Naive thymus-derived CD8-positive, alpha-beta T cell (primary cell): ENCODE measurements around the gene FBXO3. TPM values are rescaled to one million over a fixed set of nuclear protein-coding genes. Genes with fewer than 3 reads are reported as not detected.

Experiments used
- ATAC-seq, 2 donors: fragments of 150-1000 bp; cut with Tn5 transposase in 1 of 2; sonication (Bioruptor Pico), chemical (Tn5 transposase) in 1 of 2; 1 replicate in 1 of 2; 2 replicates in 1 of 2; pipeline ENCODE4 v1.10.0; 2021; ENCODE audit warnings: mild to moderate bottlenecking in 2 of 2, moderate library complexity in 2 of 2
- POLR2A ChIA-PET: fragments of 350-600 bp; sonication (Branson Sonifier 250); formaldehyde crosslinking; loops from one replicate; lab custom pipeline; 2021; ENCODE audit warnings: antibody characterized with exemption; lab: Charles Lee
- DNase-seq, 10 donors: peaks; one replicate each; pipeline versions ENCODE4 v3.0.0 to v3.0.0-alpha.2; 2020 to 2022
- H3K27ac Mint-ChIP-seq, 10 donors: one replicate each; pipeline ENCODE4 v1.8.0; 2020 to 2022; ENCODE audit warnings: mild to moderate bottlenecking in 10 of 10, mixed read lengths in 10 of 10, moderate library complexity in 4 of 10, inconsistent platforms in 1 of 10
- H3K27me3 Mint-ChIP-seq, 5 donors: one replicate each; pipeline ENCODE4 v1.8.0; 2021 to 2022; ENCODE audit warnings: mixed read lengths in 5 of 5
- H3K36me3 Mint-ChIP-seq, 3 donors: one replicate each; pipeline ENCODE4 v1.8.0; 2020 to 2022; ENCODE audit warnings: mixed read lengths in 3 of 3, mild to moderate bottlenecking in 2 of 3, inconsistent platforms in 1 of 3
- H3K4me1 Mint-ChIP-seq, 4 donors: one replicate each; pipeline ENCODE4 v1.8.0; 2021 to 2022; ENCODE audit warnings: mixed read lengths in 4 of 4
- H3K4me3 Mint-ChIP-seq, 10 donors: one replicate each; pipeline ENCODE4 v1.8.0; 2020 to 2022; ENCODE audit warnings: mild to moderate bottlenecking in 10 of 10, mixed read lengths in 10 of 10, moderate library complexity in 6 of 10, inconsistent platforms in 1 of 10
- H3K9me3 Mint-ChIP-seq, 9 donors: one replicate each; pipeline ENCODE4 v1.8.0; 2020 to 2022; ENCODE audit warnings: mixed read lengths in 9 of 9, mild to moderate bottlenecking in 3 of 9, inconsistent platforms in 1 of 9, moderate library complexity in 1 of 9
- polyA plus RNA-seq, 3 donors: library from polyadenylated mRNA; unstranded; fragments of 300-500 nt; fragmentation: Illumina TruSeq; gene quantifications; one replicate each; pipeline ENCODE4 v1.2.3, GENCODE V29; 2021
- total RNA-seq, 8 experiments: library from RNA in 2 of 8; stranded (reverse) in 2 of 8; gene quantifications; one replicate each; pipeline ENCODE4 v1.2.3 and lab custom pipeline; 2021 to 2026

Gene FBXO3
- total and polyA plus RNA-seq, 5 experiments from 2014 or later, result 23.6 to 52.1 (median 25.5) TPM

DNA sequence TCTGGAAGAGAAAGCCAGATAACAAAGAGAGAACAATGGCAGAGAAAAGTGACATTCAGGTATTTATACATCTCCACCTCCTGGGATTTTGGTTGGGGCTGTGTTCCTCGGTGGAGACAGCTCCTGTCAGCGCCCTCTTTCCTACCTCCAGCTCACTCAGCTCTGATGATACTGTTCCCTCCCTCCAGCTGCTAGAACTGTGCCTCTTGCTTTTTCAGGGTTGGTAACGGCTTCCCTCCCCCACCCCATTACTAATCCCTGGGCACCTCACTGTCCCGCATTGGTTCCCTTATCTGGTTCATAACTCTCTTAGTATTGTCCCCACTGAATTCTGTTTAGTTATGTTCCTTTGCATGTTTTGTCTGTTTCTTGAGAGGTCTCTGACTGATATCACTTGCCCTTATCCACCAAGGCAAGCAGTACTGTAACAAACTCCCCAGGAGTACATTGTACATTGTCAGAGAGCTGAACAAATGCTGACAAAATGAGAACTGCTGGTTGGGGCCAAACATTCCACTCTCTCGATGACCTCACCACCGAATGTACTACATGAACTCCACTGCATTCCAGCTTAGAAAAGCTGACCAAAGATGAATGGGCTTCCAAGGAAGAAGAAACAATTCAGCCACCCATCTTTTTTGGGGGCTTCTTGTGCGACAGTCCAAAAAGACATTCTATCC is 5.7 kb upstream of the FBXO3 start:
- H3K27me3 Mint-ChIP-seq, result peaks cover 11 to 70% (median 37%) of the 10 kb centered on the region in 5 donors
- ATAC-seq (no peak), DNase-seq (no peak)
- H3K27ac Mint-ChIP-seq, result peak overlapping the region in 3 of 10 donors; percentile 1 to 35 (median 1)
- peaks cover 2 to 5% (median 2%) of the 10 kb centered on the region in 3 donors for H3K36me3 Mint-ChIP-seq
- POLR2A ChIA-PET, result no interaction called here
- no peaks in the 10 kb centered on the region for H3K9me3 Mint-ChIP-seq
- H3K4me3 Mint-ChIP-seq, result no peak overlapping the region
- peaks cover 6 to 11% (median 8%) of the 10 kb centered on the region in 4 donors for H3K4me1 Mint-ChIP-seq

DNA sequence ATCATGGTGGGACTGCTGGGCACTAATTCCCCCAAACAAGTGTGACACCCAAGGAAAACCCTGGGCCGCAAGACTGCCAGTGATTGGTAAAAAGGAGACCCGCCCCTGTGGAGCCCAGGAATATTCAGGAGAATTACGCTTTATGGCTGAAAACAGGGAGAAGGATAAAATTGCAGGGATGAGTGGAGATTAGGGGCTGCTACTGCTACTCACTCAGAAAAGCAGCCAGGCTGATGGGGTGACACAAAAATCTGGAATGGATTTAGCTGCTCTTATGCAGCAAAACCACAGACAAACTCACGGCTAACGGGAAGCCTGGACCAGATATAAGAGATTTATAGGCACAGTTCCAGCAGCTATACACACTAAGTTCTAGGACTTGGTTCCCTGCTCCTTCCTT is 4.4 kb upstream of the FBXO3 start:
- DNase-seq (no peak), ATAC-seq (no peak)
- Mint-ChIP-seq H3K27ac (no peak overlapping the region), H3K4me1 (peaks cover 10 to 18% (median 13%) of the 10 kb centered on the region in 4 donors), H3K9me3 (no peaks in the 10 kb centered on the region), H3K36me3 (peaks cover 2 to 5% (median 2%) of the 10 kb centered on the region in 3 donors), H3K4me3 (no peak overlapping the region), H3K27me3 (peaks cover 11 to 57% (median 33%) of the 10 kb centered on the region in 5 donors)
- POLR2A ChIA-PET, result no interaction called here

DNA sequence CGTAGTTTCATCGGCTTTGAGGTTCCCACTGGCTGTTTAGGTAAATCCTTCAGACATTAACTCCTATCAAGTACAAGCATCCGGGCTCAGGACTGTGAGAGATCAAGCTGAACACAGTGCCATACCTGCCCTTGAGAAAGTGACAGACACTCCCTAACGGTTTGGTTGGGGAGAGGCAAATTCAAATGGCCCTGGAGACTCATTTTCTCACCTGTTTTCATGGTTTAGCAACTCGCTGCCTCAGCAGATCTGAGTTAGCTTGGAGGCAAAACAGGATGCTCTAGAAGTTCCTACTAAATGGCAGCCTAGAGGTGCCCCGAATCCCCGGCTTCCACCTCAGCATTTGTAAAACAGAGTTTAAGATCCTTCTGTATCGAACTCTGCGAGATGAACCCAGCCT is 3.6 kb upstream of the FBXO3 start:
- no peaks in the 10 kb centered on the region for H3K9me3 Mint-ChIP-seq
- no peak overlapping the region for H3K4me3 Mint-ChIP-seq
- H3K27me3 Mint-ChIP-seq, result peaks cover 9 to 51% (median 30%) of the 10 kb centered on the region in 5 donors
- POLR2A ChIA-PET, result no interaction called here
- H3K27ac Mint-ChIP-seq, result peak overlapping the region in 1 of 10 donors; percentile 32
- H3K4me1 Mint-ChIP-seq, result peaks cover 14 to 26% (median 18%) of the 10 kb centered on the region in 4 donors
- DNase-seq (no peak), ATAC-seq (no peak)
- H3K36me3 Mint-ChIP-seq, result peaks cover 2 to 5% (median 2%) of the 10 kb centered on the region in 3 donors

DNA sequence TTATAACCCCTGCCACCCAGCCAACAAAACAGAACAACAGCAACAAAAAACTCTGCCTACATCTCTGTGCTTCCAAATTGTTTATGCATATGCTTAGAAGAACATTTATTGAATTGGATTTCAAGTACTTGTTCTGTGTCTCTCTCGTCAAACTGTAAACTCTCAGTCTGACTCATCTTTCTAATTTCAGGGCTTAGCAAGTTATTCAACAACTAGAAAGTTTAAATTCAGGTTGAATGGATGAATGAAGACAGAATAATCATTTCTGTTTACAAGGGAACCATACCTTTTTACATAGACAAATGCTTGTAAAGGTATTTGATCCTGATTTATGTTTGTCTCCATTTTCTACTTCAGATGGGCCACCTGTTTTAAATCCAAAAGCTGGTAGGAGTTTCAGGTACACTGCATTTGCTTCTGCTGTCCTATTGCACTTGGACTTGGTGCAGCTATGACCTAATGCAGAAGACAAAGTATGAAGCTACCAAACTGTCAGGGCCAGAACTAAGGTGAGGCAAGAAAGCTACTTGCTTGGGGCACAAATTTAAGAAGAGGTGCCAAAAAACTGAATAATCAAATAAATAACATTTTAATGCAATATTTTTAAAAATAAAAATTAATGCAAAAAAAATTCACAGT is 1.6 kb upstream of the FBXO3 start:
- no peak for DNase-seq
- peaks cover 7 to 31% (median 21%) of the 10 kb centered on the region in 5 donors for H3K27me3 Mint-ChIP-seq
- peak overlapping the region; percentile 66 to 99 (median 96) for H3K4me3 Mint-ChIP-seq
- H3K4me1 Mint-ChIP-seq, result peaks cover 26 to 41% (median 35%) of the 10 kb centered on the region in 4 donors
- POLR2A ChIA-PET, result interaction anchor here (1.3 kb wide), 1 partner anchor 275 kb away, joined by 3 read pairs; the partner anchor contains the start of gene CAPRIN1
- H3K9me3 Mint-ChIP-seq, result no peaks in the 10 kb centered on the region
- peak overlapping the region in 6 of 10 donors; percentile 23 to 97 (median 82) for H3K27ac Mint-ChIP-seq
- H3K36me3 Mint-ChIP-seq, result peaks cover 0 to 8% (median 2%) of the 10 kb centered on the region in 3 donors
- no peak for ATAC-seq

DNA sequence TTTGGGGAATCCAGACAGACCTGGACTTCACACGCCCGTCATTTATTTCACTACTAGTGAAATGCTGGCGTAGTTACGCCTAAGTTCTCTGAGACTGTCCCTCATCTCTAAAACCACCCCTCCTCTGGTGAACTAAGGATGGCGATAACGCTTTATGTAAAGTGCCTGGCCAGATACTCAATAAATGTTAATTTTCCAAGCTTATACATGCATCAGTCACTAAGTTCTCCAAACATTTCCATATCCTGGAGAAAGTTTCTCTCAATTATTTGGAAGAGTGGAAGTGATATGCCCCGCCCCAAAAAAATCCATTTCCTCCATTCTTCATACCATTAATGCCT is 1.1 kb upstream of the FBXO3 start:
- POLR2A ChIA-PET, result interaction anchor here (0.8 to 1.3 kb wide), 2 partner anchors 38 to 276 kb away, joined by 3 to 4 read pairs; partner anchors contain the start of gene CAPRIN1
- ATAC-seq (no peak), DNase-seq (no peak)
- H3K4me1 Mint-ChIP-seq, result peaks cover 26 to 43% (median 37%) of the 10 kb centered on the region in 4 donors
- H3K27me3 Mint-ChIP-seq, result peaks cover 7 to 26% (median 21%) of the 10 kb centered on the region in 5 donors
- peaks cover 0 to 11% (median 2%) of the 10 kb centered on the region in 3 donors for H3K36me3 Mint-ChIP-seq
- peak overlapping the region; percentile 94 to 99 (median 96) for H3K4me3 Mint-ChIP-seq
- H3K27ac Mint-ChIP-seq, result peak overlapping the region in 7 of 10 donors; percentile 70 to 99 (median 97)
- no peaks in the 10 kb centered on the region for H3K9me3 Mint-ChIP-seq

DNA sequence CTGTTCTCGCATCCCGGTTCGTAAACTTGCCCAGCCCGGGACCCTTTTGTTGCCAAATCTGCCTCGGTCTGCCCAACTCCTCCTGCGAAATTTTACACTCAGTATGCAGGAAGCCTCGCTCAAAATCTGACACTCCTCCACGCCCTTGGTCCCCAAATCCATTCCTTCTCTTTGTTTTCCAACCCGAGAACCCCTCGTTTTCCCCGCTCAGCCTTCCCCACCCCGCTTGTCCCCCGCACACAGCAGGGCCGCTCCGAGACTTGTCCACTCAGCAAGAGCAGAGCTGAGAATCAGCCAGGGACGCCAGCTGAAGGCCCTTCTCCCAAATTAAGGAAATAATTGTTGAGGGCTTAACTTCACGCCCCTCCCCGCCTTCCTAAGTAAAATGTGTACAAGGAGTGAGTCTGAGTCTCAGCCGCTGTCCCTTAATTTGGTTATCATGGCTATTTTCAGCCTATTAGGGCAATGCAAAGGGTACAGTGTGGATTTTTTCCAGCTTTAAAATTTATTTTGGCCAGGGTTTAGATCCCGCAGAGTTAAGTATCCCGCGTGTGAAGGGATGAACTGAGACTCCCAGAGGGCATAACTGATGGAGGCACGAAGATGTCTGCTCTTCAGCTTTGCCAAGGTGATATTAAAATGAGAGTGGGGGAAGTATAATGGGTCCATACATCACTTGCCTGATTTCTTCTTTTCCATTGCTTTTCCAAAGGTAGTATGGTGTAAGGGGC is 581 bp upstream of the FBXO3 start:
- H3K36me3 Mint-ChIP-seq, result peaks cover 0 to 17% (median 0%) of the 10 kb centered on the region in 3 donors
- H3K4me1 Mint-ChIP-seq, result peaks cover 27 to 48% (median 41%) of the 10 kb centered on the region in 4 donors
- peak overlapping the region; percentile 94 to 99 (median 96) for H3K4me3 Mint-ChIP-seq
- ATAC-seq (peak in 1 of 2 donors; percentile 5), DNase-seq (peak in 1 of 10 donors; percentile 4)
- peaks cover 2 to 21% (median 16%) of the 10 kb centered on the region in 5 donors for H3K27me3 Mint-ChIP-seq
- no peaks in the 10 kb centered on the region for H3K9me3 Mint-ChIP-seq
- H3K27ac Mint-ChIP-seq, result peak overlapping the region; percentile 93 to 99 (median 97)
- POLR2A ChIA-PET, result interaction anchor here (0.7 to 1.6 kb wide), 7 partner anchors 14 to 518 kb away, joined by 3 to 4 read pairs (median 3); partner anchors contain the start of genes CAPRIN1 and HIPK3

DNA sequence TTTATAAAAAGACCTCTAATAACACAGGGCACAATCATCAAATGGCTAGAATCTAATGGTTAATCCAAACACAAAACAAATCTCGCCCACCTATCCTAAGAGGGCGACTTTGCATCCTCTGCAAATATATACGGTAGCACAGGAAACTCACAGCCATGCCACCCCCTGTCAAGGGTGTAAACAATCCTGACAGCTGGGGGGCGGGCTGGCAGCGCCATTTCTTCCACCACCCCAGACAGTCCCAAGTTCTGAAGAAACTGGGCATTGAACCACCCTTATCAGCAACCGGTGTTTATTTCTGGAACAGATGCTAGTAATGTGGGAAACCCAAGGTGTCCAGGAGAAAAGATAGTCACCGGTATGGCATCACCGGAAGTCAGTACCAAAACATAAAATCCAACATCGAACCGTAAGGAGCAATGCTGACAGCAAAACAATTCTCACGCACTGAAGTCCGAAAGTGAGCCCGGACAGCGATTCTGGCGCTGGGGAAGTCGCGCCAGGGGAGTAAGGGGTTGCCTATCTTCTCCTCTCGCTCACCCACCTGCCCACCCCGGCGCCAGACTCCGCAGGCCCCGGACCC is 825 bp downstream of the FBXO3 start:
- Mint-ChIP-seq H3K36me3 (peaks cover 0 to 27% (median 2%) of the 10 kb centered on the region in 3 donors), H3K27ac (peak overlapping the region; percentile 69 to 98 (median 97)), H3K4me1 (peaks cover 32 to 56% (median 43%) of the 10 kb centered on the region in 4 donors), H3K27me3 (peaks cover 0 to 7% (median 4%) of the 10 kb centered on the region in 5 donors), H3K4me3 (peak overlapping the region; percentile 94 to 99 (median 96)), H3K9me3 (no peaks in the 10 kb centered on the region)
- peak in 9 of 10 donors; percentile 24 to 67 (median 39) for DNase-seq
- POLR2A ChIA-PET, result interaction anchor here (1.0 to 1.6 kb wide), 7 partner anchors 12 to 886 kb away, joined by 3 to 4 read pairs (median 3); partner anchors contain the start of genes HIPK3 and NAT10
- peak; percentile 45 to 59 for ATAC-seq

DNA sequence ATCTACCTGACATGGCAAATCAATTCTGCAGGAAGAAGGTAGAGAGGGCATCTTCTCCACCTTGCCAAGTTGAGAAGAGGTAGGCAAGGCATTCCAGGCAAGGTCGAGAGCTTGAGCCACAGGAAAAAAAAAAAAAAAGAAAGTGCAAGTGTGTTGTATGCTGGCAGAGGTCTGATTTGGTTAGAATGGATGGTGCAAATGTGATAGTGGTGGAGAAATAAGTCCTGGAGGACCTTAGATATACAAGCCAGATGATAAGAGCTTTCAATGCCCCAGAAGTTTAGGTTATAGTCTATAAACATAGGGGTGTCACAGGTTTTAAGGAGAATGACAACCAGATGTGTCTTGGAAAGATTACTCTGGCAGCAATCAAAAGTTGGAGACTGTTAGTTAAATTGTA is 1.4 kb downstream of the FBXO3 start:
- peaks cover 32 to 56% (median 43%) of the 10 kb centered on the region in 4 donors for H3K4me1 Mint-ChIP-seq
- peak overlapping the region; percentile 94 to 99 (median 96) for H3K4me3 Mint-ChIP-seq
- peak overlapping the region in 9 of 10 donors; percentile 21 to 98 (median 97) for H3K27ac Mint-ChIP-seq
- H3K9me3 Mint-ChIP-seq, result no peaks in the 10 kb centered on the region
- no peak for DNase-seq
- POLR2A ChIA-PET, result interaction anchor here (1.0 to 1.3 kb wide), 3 partner anchors 13 to 885 kb away, joined by 3 to 4 read pairs (median 3); partner anchors contain the start of gene NAT10
- H3K36me3 Mint-ChIP-seq, result peaks cover 0 to 33% (median 9%) of the 10 kb centered on the region in 3 donors
- peaks cover 0 to 4% (median under 1%) of the 10 kb centered on the region in 5 donors for H3K27me3 Mint-ChIP-seq
- no peak for ATAC-seq

DNA sequence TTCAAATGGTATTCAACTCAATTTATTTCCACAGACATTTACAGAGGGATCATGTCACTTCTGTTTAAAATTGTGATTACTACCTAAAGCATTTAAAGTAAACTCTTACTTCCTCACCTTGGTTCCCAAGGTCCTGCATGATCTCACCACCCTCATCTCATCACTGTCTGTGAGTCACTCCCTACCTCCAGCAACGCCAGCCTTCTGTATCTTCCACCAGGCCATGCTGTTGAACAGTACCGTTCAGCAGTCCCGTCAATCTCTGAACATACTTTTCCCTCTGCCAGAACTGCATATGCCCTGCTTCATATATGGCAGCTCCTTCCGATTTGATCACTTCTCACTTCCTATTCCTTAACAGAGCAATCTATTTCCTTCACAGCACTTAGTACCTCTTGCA is 2.0 kb downstream of the FBXO3 start:
- Mint-ChIP-seq H3K27ac (peak overlapping the region; percentile 21 to 97 (median 57)), H3K4me1 (peaks cover 32 to 56% (median 43%) of the 10 kb centered on the region in 4 donors)

DNA sequence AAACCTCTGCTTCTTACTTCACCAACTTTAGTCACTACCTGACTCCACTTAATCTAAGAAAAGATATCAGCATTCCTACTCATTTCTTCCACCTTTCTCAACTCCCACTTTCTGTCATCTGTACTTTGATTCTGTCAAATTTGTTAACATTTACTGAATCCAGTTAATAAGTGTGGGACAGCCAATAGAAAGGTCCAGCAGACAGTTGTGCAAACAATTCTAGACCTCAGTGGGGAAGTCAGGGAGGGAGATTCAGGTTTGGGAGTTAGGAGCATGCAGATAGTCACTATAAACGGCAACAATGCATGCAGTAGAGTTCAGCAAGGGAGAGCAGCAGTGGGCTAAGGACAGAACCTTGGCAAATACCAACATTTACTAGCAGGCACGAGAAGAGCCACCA is 4.1 kb downstream of the FBXO3 start:
- Mint-ChIP-seq H3K36me3 (peaks cover 5 to 59% (median 30%) of the 10 kb centered on the region in 3 donors), H3K27me3 (no peaks in the 10 kb centered on the region), H3K9me3 (no peaks in the 10 kb centered on the region), H3K27ac (peak overlapping the region in 3 of 10 donors; percentile 0 to 22 (median 8)), H3K4me1 (peaks cover 29 to 60% (median 40%) of the 10 kb centered on the region in 4 donors), H3K4me3 (peak overlapping the region in 3 of 10 donors; percentile 12 to 23 (median 13))
- POLR2A ChIA-PET, result interaction anchor here (0.6 kb wide), 1 partner anchor 109 kb away, joined by 5 read pairs; no protein-coding TSS in a partner anchor
- no peak for ATAC-seq
- DNase-seq, result no peak

More for the DNA sequence above, 2.0 kb downstream of the FBXO3 start:
- Mint-ChIP-seq H3K27me3 (peaks cover 0 to 4% (median 0%) of the 10 kb centered on the region in 5 donors), H3K4me3 (peak overlapping the region; percentile 80 to 99 (median 96)), H3K9me3 (no peaks in the 10 kb centered on the region), H3K36me3 (peaks cover 0 to 38% (median 13%) of the 10 kb centered on the region in 3 donors)
- DNase-seq (no peak), ATAC-seq (no peak)
- POLR2A ChIA-PET, result interaction anchor here (1.0 to 1.1 kb wide), 2 partner anchors 333 to 885 kb away, joined by 3 read pairs; partner anchors contain the start of gene NAT10

DNA sequence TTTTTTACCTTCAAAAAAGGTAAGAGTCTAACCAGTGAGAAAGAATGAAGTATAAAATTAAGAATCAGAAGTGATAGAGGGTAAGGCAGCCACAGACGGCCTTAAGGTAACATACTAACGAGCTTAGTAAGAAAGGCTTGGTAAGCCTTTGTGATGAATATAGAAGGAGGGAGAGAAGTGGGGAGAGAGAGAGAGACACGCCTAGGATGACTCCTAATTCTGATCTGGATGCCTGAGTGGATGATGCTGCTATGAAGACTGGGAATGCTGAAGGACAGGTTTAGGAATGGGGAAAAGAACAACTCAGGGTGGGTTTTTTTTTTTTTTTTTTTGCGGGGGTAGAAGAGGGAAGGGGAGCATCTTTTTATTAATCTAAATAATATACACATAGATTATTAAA is 4.8 kb downstream of the FBXO3 start:
- no peaks in the 10 kb centered on the region for H3K27me3 Mint-ChIP-seq
- no peak overlapping the region for H3K4me3 Mint-ChIP-seq
- POLR2A ChIA-PET, result no interaction called here
- DNase-seq, result no peak
- H3K36me3 Mint-ChIP-seq, result peaks cover 8 to 66% (median 37%) of the 10 kb centered on the region in 3 donors
- H3K27ac Mint-ChIP-seq, result peak overlapping the region in 3 of 10 donors; percentile 14 to 70 (median 41)
- no peak for ATAC-seq
- H3K9me3 Mint-ChIP-seq, result no peaks in the 10 kb centered on the region
- peaks cover 24 to 53% (median 33%) of the 10 kb centered on the region in 4 donors for H3K4me1 Mint-ChIP-seq
